Stimulated activated CD4-positive, alpha-beta T cell treated with anti-CD3 and anti-CD28 coated beads, Interleukin-15, amount 100 ng/mL, for 24 hours (primary cell): Measurements from ENCODE around the gene SETD1B.
"Not testable (repeated sequence)": the region's sequence is repeated elsewhere in the genome, so short reads cannot be mapped to it uniquely, and the experiment has no call there.

Experiments used
- DNase-seq: peaks from one replicate; pipeline ENCODE4 v3.0.0-alpha.2; 2020

SETD1B gene

DNA sequence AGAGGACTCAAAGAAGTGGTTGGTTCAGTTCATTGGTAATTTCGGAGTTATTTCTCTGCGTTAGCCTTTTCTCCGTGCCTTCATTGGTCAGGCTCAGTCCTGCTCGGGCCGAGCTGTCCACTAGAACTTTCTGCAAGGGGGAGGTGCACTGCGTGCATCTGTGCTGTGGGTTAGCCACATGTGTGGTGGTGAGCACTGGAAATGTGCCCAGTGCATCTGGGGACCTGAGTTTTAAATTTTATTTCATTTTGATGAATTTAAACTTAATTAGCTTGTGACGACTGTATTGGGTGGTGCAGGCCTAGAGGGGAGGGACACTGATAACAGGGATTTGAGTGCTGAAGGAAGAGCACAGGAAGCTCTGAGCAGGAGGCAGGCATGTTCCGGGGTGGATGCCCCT, 24.5 kb downstream of the SETD1B start:
- DNase-seq: no peak

DNA sequence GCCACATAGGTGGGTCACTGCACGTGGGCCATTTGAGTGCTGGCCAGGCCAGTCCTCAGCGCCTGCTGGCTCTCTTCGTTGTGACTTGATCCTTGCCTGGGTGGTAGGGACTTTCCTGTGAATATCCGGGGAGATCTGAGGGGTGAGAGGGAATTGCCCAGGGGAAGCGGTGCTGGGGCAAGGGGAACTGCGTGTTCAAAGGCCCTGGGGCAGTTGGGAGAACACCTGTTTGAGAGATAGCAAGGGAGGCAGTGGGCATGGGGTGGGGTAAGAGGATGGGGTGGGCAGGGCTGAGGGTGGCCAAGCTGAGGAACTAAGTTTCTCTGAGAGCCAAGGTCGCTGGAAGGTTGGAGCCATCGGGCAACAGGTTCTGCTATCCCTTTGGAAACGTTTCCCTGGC, 25.0 kb downstream of the SETD1B start:
- no peak for DNase-seq

DNA sequence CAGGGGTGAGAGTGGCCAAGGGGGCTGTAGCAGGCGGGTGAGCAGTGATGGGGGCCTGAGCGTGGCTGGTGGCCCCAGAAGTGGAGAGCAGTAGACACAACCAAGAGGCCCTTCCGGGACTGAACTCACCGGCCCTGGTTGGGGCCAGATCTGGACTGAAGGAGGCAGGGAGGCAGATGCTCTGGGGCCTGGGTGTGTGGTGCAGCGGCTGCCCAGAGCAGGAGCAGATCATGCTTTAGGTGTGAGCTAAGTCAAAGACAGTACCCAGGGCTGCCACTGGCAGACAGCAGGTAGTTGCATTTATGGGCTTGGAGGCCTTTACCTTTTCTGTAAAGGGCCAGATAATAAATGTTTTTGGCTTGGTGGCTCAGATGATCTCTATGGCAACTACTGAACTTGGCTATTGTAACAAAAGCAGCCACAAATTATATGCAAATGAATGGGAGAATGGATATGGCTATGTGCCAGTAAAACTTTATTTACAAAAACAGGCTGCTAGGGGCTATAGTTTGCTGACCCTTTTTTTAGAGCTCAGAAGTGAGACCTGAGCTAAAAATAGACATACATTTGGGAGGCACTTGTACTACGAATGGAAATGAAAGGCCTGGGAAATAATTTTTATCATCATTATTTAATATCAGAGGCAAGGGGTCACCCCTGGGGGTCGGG, 25.6 kb downstream of the SETD1B start:
- DNase-seq: no peak

DNA sequence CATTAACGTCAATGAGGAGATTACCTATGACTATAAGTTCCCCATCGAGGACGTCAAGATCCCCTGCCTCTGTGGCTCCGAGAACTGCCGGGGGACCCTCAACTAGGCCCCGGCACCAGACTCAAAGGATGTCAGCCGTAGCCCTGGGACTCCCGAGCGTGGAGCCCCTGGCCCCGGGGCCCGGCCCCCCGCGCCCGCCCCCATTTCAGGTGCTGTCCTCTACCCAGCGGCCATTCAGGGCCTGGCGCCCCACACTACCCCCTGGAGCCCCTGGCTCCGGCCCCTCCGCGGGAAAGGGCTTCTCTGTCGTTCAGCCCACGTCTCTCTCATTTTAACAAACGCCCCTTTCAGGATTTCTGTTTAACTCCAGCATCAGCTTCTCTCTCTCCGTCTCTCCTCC, 26.3 kb downstream of the SETD1B start:
- DNase-seq: no peak

DNA sequence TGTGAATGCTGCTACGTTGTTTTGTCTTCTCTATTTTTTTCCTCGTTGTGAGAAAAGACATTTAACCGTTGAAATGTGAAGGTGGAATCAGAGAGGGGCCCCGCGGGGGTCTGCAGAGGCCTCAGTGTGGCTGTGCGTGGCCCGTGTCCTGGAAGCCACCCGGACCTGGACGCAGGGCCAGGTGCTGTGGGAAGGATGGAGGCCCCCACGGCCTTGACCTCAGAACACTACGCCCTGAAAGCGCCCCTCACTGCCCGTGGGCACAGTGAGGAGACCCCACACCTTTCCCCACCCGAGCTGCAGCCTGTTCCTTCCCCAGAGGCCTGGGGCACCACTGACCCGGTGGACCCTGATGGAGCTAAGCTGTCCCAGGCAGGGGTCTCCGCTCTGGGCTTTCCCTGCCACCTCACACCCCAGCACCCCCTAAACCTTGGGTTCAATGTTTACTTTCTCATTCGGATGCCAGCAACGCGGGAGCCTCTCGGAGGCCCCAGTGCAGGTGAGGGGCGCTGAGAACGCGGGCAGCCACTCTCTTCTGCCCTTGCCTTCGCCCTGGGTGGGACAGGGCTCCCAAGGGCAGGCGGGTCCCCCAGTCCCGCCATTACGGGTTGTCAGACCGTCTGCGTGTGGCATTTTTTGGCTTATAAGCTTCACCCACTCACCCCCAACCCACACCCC, 26.9 kb downstream of the SETD1B start:
- DNase-seq: no peak

DNA sequence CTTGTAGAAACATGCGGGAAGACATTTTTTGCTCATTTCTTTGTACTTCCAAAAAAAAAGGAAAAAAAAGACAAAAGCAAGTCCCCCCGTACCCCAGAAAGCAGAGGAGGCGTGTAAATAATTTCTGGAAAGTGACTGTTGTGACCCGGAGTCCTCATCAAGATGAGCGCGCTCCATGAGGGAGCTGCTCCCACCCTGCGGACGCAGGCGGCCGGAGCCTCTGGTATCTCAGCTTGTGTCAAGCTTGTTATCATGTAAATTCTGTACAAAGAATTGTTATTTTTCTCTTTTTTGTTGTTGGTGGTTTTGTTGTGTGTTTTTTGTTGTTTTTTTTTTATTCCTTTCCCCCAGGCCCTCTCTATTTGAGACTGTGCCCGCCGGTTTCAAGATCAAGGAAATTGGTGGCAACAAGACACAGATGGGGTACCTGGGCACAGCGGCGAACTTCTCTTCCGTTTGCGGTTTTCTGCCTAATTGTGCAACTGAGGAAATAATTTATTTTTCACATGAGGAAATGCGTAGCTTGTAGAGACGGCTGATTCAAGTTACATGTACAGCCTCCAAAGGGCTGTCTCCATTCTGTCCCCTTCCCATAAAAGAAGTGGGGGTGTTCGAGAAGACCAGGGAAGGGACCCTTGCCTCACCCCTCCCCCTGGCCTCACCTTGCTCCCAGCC, 27.9 kb downstream of the SETD1B start:
- DNase-seq: no peak

DNA sequence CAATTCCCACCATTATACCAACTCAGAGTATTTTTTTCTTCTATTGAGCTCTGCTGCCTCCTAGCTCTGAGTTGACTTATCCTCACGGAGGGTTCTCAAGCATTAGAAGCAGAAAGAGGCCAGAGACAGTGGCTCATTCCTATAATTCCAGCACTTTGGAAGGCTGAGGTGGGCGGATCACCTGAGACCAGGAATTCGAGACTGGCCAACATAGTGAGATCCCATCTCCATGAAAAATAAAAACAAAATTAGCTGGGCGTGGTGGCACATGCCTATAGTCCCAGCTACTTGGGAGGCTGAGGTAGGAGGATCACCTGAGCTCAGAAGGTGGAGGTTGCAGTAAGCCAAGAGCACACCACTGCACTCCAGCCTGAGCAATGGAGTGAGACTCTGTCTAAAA, 33.9 kb downstream of the SETD1B start:
- no peak for DNase-seq

DNA sequence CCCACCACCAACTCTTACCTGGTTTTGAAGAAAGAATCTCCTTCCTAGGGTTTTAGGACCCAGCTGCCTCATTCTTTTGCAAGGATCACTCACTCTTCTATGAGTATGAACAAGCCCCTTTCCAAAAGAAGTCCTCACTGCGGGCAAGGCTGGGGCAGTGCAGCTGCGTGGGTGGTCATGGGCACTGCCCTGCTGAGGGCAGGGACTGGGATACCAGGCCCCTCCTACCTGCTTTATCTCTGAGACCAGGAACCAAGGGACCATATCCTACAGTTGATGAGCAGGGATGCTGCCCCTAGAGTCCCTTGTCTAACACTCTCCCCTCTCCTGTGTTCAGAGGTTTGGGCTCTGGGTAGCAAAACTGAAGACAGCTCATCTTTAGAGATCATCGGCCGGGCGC, 34.3 kb downstream of the SETD1B start:
- no peak for DNase-seq

DNA sequence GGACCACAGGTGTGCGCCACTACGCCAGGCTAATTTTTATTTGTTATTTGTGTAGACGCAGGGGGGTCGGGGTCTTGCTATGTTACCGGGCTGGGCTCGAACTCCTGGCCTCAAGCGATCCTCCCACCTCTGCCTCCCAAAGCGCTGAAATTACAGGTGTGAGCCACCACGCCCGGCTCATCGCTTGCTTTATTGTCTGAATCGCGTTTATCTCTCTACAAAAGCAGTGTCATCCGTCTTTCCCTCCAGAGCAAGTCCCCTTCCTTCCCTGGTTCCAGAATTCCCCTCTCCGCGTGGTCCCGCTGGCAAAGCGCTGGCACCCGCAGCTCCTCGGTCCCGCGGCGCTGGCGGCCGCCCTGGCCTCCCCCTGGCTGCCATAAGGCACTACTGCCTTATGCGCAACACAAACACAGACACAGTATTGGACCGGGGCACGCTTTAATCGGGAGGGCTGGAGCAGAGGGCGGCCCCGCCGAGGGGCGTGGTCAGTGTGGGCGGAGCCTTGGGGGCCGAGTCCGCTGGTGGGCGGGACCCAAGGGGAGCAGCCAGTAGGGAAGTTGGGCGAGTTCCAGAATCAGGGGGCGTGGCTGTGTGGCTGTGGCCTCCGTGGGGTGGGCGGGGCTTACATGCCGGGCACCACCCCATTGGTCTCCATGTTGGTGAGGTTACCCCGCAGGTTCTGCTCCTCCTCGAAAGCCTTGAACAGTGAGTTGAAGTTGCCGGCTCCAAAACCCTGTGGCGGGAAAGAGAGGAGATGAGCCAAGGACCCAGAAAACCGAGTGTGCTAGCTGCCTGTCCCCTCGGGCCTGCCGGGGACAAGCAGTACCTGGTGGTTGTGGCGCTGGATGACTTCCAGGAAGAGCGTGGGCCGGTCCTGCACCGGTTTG, 35.5 kb downstream of the SETD1B start:
- peak; percentile 100 for DNase-seq

DNA sequence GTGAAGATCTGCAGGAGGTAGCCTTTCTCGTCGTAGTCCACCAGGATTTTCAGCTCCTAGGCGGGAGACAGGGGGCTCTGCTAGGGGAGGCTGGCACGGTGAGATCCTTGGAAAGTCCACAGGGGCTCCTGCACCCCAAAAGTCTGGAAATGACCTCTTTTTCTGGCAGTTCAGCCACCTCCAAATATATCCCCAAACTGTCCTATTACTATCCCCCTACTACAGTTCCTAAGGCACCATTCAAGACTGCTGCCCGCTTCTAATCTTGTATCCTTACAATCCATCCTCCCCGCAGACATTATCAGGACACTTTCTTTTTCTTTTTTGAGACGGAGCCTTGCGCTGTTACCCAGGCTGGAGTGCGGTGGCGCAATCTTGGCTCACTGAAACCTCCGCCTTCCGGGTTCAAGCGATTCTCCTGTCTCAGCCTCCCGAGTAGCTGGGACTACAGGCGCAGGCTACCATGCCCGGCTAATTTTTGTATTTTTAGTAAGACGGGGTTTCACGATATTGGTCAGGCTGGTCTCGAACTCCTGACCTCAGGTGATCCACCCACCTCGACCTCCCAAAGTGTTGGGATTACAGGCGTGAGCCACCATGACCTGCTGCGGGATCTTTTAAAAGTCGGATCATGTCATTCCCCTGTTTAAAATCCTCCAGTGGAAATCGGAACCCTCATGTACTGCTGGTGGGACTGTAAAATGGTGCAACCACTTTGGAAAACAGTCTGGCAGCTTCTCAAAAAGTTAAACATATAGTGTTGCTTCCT, 36.4 kb downstream of the SETD1B start:
- DNase-seq: no peak

DNA sequence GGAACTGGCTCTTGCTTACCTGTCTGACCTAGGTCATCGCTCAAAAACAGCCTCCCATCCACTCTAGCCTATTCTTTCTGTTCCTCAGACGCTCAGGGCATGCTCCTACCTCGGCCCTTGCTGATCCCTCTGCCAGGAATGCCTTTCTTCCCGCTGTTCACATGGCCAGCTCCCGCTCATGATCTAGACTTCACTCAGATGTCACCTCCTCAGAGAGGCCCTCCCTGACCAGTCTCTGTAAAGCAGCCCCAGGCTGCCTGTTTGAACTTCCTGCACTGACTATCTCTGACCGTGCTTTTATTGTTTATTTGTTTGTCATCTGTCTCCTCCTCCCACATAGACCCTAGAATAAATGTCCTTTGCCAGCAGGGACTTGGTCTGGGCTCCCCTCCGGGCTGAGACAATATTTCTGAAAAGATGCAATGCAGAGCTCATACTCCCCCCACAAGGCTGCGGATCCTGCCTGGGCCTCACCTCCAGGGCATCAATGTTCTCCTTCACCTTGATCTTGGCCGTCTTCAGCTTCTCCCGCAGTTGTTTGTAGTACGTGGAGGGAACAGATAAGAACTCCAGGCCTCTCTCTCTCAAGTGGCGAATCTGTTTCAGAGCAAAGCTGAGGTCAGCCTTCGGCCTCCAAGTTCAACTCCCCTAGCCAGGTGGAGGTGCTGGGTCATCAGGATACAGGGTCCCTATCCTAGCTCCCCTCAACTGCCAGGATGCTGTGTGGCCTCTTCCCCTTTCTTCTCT, 39.6 kb downstream of the SETD1B start:
- DNase-seq: no peak

DNA sequence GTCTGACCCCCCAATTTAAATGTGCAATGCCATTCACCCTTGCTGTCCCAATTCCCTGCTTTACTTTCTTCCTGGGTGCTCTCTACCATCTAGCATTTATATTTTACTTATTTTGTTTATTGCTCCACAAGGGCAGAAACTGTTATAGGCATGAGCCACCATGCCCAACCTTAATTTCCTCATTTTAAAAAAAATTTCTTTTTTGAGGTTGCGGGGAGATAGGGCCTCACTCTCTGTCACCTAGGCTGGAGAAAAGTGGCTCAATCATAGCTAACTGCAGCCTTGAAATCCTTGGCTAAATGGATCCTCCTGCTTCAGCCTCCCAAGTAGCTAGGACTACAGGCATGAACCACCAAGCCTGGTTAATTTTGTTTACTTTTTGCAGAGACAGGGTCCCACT, 41.9 kb downstream of the SETD1B start:
- no peak for DNase-seq

DNA sequence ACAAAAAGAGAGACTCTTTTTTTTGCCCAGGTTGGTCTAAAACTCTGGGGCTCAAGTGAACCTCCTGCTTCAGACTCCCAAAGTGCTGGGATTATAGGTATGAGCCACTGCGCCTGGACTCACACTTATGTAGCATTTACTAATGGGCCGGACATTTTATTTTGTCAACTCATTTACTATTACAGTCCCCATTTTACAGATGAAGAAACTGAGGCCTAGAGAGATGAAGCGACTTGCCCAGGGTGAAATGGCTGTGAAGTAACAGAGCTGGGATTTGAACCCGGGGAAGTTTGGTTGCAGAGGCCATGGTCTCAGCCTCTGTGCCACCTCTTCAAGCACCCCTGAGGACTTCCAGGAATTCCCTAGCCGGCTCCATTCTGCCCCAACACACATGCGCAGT, 45.4 kb downstream of the SETD1B start:
- DNase-seq: no peak

DNA sequence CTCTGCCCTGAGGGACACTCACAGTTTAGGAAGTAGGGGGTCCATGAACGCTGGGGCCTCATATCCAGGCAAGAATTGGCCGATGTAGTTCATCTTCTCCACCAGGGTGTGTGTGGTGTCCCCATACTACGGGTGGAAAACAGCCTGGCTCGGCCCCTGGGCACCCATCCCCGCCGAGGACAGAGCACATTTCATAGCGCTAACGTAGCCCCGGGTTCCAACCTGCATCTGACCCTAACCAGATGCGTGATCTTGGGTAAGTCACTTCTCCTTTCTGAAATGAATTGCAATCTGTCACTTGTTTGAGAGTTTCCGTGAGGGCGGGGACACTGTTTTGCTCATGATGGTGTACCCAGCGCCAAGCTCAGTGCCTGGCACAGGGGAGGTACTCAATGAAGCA, 45.9 kb downstream of the SETD1B start:
- DNase-seq: no peak

DNA sequence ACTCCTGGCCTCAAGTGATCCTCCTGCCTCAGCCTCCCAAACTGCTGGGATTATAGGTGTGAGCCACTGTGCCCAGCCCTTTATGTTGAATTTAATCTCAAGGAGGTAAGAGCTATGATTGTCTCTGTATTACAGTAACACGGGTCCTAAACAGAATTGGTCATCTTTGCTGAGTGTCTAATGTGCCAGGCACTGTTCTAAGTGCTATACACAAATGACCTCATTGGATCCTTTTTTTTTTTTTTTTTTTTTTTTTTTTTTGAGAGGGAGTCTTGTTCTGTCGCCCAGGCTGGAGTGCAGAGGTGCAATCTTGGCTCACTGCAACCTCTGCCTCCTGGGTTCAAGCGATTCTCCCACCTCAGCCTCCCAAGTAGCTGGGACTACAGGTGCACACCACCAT, 48.6 kb downstream of the SETD1B start:
- DNase-seq: not testable (repeated sequence)

DNA sequence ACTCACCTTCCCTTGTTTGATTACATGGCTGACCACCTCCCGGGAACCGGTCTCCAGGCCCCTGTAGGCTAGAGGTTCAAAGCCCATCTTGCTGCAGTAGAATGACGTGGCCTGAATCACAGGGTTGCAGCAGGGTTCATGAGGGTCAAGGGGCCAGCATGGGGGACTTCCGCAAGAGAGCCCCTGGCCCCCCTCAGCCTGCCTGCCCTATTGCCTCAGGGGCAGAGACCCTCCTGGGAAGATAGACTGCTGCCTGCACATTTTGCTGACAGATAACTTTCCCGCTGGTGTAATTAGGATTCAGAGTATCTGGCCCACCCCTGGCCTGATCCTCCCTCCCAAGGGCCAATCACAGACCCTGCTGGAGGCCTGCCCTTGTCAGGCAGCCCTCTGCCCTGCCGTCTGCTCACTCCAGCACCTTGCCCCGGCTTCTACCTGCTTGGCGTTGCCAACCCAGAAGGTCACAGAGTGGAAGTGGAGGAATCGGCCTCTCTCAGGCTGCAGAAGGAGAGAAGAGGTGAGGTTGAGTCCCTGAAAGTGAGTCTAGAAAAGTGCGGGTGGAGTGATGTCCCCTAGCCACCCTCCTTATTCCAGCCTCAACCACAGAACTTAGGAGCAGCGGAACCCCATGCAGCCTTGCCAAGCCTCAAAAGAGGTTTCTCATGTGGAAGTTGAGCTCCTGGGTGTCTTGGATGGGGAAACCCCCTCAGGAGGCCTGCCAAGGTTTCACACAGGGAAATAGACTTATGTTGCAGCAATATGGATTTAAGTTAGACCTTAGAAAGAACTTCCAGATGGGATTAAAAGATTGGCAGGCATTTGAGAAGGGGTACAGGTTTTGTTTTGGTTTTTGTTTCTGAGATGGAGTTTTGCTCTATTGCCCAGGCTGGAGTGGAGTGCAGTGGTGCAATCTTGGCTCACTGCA, 53.8 kb downstream of the SETD1B start:
- no peak for DNase-seq

DNA sequence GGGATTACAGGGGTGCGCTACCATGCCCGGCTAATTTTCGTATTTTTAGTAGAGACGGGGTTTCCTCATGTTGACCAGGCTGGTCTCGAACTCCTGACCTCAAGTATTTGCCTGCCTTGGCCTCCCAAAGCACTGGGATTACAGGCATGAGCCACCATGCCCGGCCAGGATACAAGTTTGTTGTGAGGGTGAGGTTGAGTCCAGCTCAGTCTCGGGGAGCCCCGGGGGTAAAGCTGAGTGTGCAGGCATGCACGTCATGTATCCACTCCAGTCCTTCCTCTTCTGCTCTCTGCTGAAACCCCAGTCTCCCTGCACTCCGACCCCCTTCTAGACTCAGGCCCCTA, 54.5 kb downstream of the SETD1B start:
- no peak for DNase-seq

DNA sequence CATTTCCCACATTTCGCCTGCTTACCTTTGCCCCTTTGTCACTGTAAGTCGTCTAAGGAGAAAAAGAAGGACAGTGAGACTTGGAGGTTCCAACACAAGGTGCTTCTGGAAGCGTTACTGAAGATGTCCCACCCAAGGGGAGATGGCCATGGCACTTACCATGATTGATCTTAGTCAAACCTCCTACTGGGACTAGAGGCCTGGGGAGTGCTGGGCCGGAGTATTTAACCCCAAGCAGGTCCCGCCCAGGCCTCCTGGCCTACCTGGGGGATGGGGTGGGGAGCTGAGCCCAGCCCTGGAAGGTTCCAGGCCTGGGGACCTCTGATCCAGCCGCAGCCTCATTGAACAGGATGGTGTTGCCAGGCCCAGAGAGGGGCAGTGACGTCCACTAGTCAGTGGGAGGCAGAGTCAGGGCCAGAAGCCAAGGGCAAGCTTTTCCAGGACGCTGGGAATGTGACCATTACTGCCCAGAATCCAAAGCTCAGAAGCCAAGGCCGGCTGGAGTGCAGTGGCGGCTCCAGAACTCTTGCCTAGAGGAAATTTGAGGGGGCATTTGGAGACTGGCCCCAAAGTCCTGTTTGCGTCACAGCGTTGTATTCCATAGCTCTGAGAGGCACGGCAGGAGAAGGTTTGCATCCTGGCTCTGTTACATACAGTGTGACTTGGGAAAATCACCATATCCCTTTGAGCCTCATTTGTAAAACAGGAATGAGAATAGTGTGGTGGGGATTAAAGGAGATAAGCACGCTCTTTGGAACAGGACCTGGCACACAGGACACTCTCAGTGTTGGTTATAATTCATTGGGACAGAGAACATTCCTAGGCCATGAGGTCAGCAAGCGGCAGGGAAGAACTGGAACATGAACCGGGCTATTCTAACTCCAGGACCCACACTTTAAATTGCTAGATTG, 55.1 kb downstream of the SETD1B start, which contains the start of gene HPD:
HPD (minus strand) TSS at position 198 of the 911 bp plus-strand sequence; CDS start at position 162, 36 bp downstream.
- DNase-seq: no peak

DNA sequence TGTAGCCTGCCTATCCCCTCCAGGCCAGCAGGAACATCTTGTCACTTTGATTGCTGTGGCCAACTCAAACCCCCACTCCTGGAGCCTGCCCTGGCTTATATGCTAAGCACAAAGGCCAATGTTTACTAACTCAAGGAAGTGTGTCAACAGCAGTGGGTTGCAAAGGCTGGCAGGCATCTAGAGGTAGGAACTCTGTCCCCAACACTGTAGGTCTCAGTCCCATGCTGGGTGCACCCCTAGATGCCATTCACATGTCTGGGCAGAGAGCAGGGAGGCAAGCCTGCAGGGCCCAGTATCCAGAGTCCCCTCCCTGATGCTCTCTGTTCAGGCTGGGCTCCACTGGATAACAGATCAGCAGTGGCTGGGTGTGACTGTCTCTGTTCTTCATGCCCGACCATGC, 56.4 kb downstream of the SETD1B start:
- DNase-seq: no peak
